Heart right ventricle (tissue), 16 donors: ENCODE measurements around the gene ARFGAP1. TPM values are rescaled to one million over a fixed set of nuclear protein-coding genes. Genes with fewer than 3 reads are reported as not detected.
A peak's percentile ranks its signal among the peaks of the same experiment; 100 is the strongest.

Experiments used
- ATAC-seq, 8 donors: fragments of 200-7000 bp; cut with Tn5 transposase; one replicate each; pipeline ENCODE4 v1.9.1; 2020; ENCODE audit warnings: mild to moderate bottlenecking in 8 of 8, moderate library complexity in 8 of 8, moderate number of reproducible peaks in 1 of 8
- DNase-seq, 2 donors: peaks; one replicate each; pipeline ENCODE4 v3.0.0-alpha.2; 2020
- H3K27ac ChIP-seq, 10 donors: fragments of 200-600 bp; sonication (generic) in 2 of 10; one replicate each; pipeline versions ENCODE4 v1.5.0 to v1.8.0; 2020 to 2022; ENCODE audit warnings: mild to moderate bottlenecking in 3 of 10
- H3K27me3 ChIP-seq, 7 donors: fragments of 200-600 bp; one replicate each; pipeline ENCODE4 v1.8.0; 2021 to 2022; ENCODE audit warnings: mild to moderate bottlenecking in 2 of 7
- H3K36me3 ChIP-seq, 9 donors: fragments of 200-600 bp; sonication (generic) in 1 of 9; one replicate each; pipeline versions ENCODE4 v1.5.0 to v1.8.0; 2020 to 2022; ENCODE audit warnings: mild to moderate bottlenecking in 2 of 9
- H3K4me1 ChIP-seq, 9 donors: fragments of 200-600 bp; sonication (generic) in 1 of 9; one replicate each; pipeline versions ENCODE4 v1.5.0 to v1.8.0; 2020 to 2022; ENCODE audit warnings: mild to moderate bottlenecking in 4 of 9
- H3K4me3 ChIP-seq, 10 donors: fragments of 200-600 bp; sonication (generic) in 2 of 10; one replicate each; pipeline versions ENCODE4 v1.5.0 to v1.8.0; 2020 to 2022; ENCODE audit warnings: mild to moderate bottlenecking in 7 of 10, moderate library complexity in 2 of 10
- H3K9me3 ChIP-seq, 11 donors: fragments of 200-600 bp in 10 of 11; sonication (generic) in 2 of 11; one replicate each; pipeline versions ENCODE4 v1.5.0 to v1.8.0; 2013 to 2022; ENCODE audit warnings: mild to moderate bottlenecking in 2 of 11, control low read depth in 1 of 11, moderate library complexity in 1 of 11
- CTCF ChIP-seq, 9 donors: fragments of 200-600 bp; sonication (generic) in 2 of 9; IDR thresholded peaks; one replicate each; pipeline versions ENCODE4 v1.5.0 to v1.8.0; 2021 to 2022; ENCODE audit warnings: antibody characterized with exemption in 9 of 9, mild to moderate bottlenecking in 5 of 9, moderate library complexity in 1 of 9
- WGBS, 2 donors: extraction: QIAGEN DNeasy Blood & Tissue Kit; methylation state at CpG; one replicate each; pipeline ENCODE4 v1.1.7; 2013; ENCODE audit warnings: inconsistent platforms in 1 of 2; 5-methylcytosine and 5-hydroxymethylcytosine counted together
- intact Hi-C, 10 donors: fragments of 100-400 bp; cut with DNase I; formaldehyde crosslinking; loops; one replicate each; pipeline versions ENCODE4 v1.11.1 to v1.14.2; 2022
- polyA plus RNA-seq, 2 donors: library from polyadenylated mRNA; stranded (reverse); fragments of 200-250 nt; gene quantifications; one replicate each; pipeline ENCODE4 v1.2.3, GENCODE V29; 2013
- total RNA-seq, 10 donors: library from RNA; stranded (reverse); fragmentation: NEBNext Ultra II Directional in 3 of 10; extraction: Animal tissue kit (Norgen Biotek cat#: 25700) in 3 of 10; gene quantifications; one replicate each; pipeline versions ENCODE4 v1.2.1 to v1.2.4, GENCODE V29; 2021 to 2023
- donor health status: Arrhythmogenic right ventricular cardiomyopathy.
- donor health status: ischemic (EF 13 %, LVEDD 7.1; RV severe dilation, severe dysfunction).
- donor health status: healthy with polysubstance abuse.
- donor health status: DM: no; HTN: yes; CAD: no.
- donor health status: DM: no; HTN: no; CAD: no.
- donor health status: ischemic (EF 25% LVEDD 6.9; RV normal size, moderate dysfunction).
- donor health status: ischemic (EF 25% LVEDD 5.7; RV mildly dilated, moderate dysfunction).
- donor health status: healthy.
- donor health status: DM: yes; HTN: yes; CAD: no.
- donor health status: Ischemic cardiomyopathy.
- donor health status: ischemic (EF 35%, LVEDD 5.7; RV mildly dilated, moderate dysfunction).
- donor health status: nonischemic (EF 11% LVEDD 7.7; RV severe dilation, severe dysfunction).
- donor health status: DM: yes; HTN: yes; CAD: no.
- donor health status: PGD.
- donor health status: ischemic (EF 29% LVEDD 5.4; RV normal size, mild dysfunction).
- donor health status: nonischemic (EF 23%, LVEDD 6.1; RV moderate dilation, normal function).

Gene ARFGAP1
- total and polyA plus RNA-seq, 12 donors: 20.4 to 72.6 (median 32.3) TPM

- intact Hi-C loops: no loop called here
- DNase-seq (peak in 1 of 2 donors; percentile 10), ATAC-seq (no peak)
- peaks cover 5 to 48% (median 36%) of the 10 kb centered on the region in 7 donors for H3K27me3 ChIP-seq
- no peaks in the 10 kb centered on the region for H3K9me3 ChIP-seq
- no peak overlapping the region for H3K4me3 ChIP-seq
- 80 to 83% methylated on average over 16 of the region's 16 CpGs for WGBS, 2 donors
- no peak overlapping the region for H3K27ac ChIP-seq
- TF ChIP-seq CTCF (IDR thresholded peaks at IDR 0.05): no peak
- peaks cover 0 to 10% (median 0%) of the 10 kb centered on the region in 9 donors for H3K4me1 ChIP-seq
- peaks cover 0 to 25% (median 4%) of the 10 kb centered on the region in 9 donors for H3K36me3 ChIP-seq
These were observed 19.7 kb downstream of the ARFGAP1 start for GRCh38 chr20:63292292-63292701.

GRCh38 chr20:63292904-63293303 lies 20.3 kb downstream of the ARFGAP1 start, which contains the start of gene COL20A1:
Gene COL20A1, plus strand, starts transcription at chr20:63293186. Its CDS starts 1,922 bp downstream, at chr20:63295108.
- intact Hi-C loops: no loop called here
- peaks cover 8 to 54% (median 42%) of the 10 kb centered on the region in 7 donors for H3K27me3 ChIP-seq
- H3K9me3 ChIP-seq: no peaks in the 10 kb centered on the region
- peaks cover 0 to 10% (median 0%) of the 10 kb centered on the region in 9 donors for H3K4me1 ChIP-seq
- H3K36me3 ChIP-seq: peaks cover 0 to 19% (median 4%) of the 10 kb centered on the region in 9 donors
- peak in 1 of 2 donors; percentile 3 for DNase-seq
- H3K4me3 ChIP-seq: no peak within 1 kb of the TSS
- ATAC-seq: no peak
- no peak for TF ChIP-seq CTCF (IDR thresholded peaks at IDR 0.05)
- 27 to 45% methylated on average over 7 of the region's 7 CpGs for WGBS, 2 donors
- no peak within 1 kb of the TSS for H3K27ac ChIP-seq

- H3K4me1 ChIP-seq: peaks cover 0 to 10% (median 0%) of the 10 kb centered on the region in 9 donors
- no peak for TF ChIP-seq CTCF (IDR thresholded peaks at IDR 0.05)
- intact Hi-C loops: no loop called here
- peaks cover 8 to 59% (median 46%) of the 10 kb centered on the region in 7 donors for H3K27me3 ChIP-seq
- 55 to 63% methylated on average over 11 of the region's 11 CpGs for WGBS, 2 donors
- no peaks in the 10 kb centered on the region for H3K9me3 ChIP-seq
- no peak for ATAC-seq
- H3K27ac ChIP-seq: no peak overlapping the region
- H3K36me3 ChIP-seq: peaks cover 0 to 14% (median 3%) of the 10 kb centered on the region in 9 donors
- peak in 1 of 2 donors; percentile 13 for DNase-seq
- no peak overlapping the region for H3K4me3 ChIP-seq
These were observed 20.8 kb downstream of the ARFGAP1 start for GRCh38 chr20:63293456-63293855.

GRCh38 chr20:63293871-63294535 lies 21.4 kb downstream of the ARFGAP1 start:
- Histone ChIP-seq H3K4me3 (no peak overlapping the region), H3K27me3 (peaks cover 8 to 65% (median 52%) of the 10 kb centered on the region in 7 donors), H3K36me3 (peaks cover 0 to 8% (median 0%) of the 10 kb centered on the region in 9 donors), H3K9me3 (no peaks in the 10 kb centered on the region), H3K4me1 (peaks cover 0 to 10% (median 0%) of the 10 kb centered on the region in 9 donors), H3K27ac (no peak overlapping the region)
- DNase-seq: no peak
- WGBS, 2 donors: 59 to 64% methylated on average over 17 to 20 of the region's 22 CpGs
- no peak for ATAC-seq
- intact Hi-C loops: no loop called here
- TF ChIP-seq CTCF (IDR thresholded peaks at IDR 0.05): no peak
